CD4-positive, alpha-beta T cell treated with Interferon gamma for 1 hour (primary cell): ENCODE results near the gene NUDCD2.
"Not testable (repeated sequence)": the region's sequence is repeated elsewhere in the genome, so short reads cannot be mapped to it uniquely, and the experiment has no call there.

Experiments used
- DNase-seq: peaks from one replicate; pipeline ENCODE4 v3.0.0-alpha.2; 2020

The NUDCD2 gene

DNA sequence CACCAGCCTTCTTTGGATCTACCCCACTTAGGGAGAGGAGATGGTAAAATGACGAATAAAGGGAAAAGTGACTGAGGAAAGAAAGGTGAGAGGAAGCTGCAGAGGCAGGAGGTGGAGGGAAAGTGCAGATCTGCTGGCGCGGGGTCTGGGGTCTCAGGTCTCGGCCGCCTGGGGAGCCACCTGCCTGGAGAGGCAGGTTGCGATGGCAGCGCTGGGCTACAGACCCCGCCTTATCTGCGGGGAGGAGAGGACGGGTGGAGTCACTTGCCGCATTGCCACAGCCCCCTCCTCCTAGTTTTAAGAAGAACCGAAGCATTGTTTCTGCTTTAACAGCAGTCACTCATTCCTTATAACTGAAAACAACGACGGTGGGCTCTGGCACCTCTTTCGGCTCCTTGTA, 44.2 kb downstream of the NUDCD2 start:
- not testable (repeated sequence) for DNase-seq

GRCh38 chr5:163410505-163410904, 49.4 kb downstream of the NUDCD2 start:
- no peak for DNase-seq

GRCh38 chr5:163409384-163409783, 50.5 kb downstream of the NUDCD2 start:
- no peak for DNase-seq

GRCh38 chr5:163408311-163408923, 51.5 kb downstream of the NUDCD2 start:
- peak; percentile 45 for DNase-seq

GRCh38 chr5:163407034-163407655, 52.8 kb downstream of the NUDCD2 start:
- DNase-seq: no peak

DNA sequence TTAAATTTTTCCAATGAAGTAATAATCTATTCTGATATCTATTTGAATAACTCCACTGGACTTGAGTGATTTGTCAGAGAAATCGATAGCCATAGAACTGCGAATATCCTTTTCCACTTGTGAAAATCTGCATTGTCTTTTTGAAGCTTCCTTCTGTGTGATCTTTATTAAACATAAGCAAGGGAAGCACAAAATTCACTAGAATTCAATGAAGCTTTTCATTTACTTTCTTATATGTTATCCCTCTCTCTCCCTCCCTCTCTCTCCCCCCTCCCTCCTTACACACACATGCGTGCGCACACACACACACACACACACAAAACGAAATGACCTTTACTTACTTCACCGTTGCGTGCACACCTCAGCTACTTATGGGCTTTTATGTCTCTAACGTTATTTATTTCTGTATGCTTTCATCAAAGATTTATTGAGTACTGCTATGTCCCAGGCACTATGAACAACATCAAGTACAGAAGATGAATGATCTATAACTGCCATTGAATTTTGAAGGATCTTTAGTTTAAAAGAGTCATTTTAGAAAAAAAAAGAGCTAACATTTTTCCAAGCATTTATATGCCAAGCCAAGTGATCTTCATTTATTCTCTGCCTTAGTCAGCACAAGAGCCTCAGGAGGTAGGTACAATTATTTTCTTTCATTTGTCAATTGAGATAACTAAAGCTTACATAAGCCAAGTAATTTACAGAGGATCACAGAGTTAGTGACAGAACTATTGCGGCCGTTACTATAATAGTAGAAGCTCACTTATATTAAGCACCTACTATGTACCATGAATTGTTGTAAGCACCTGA, 55.3 kb downstream of the NUDCD2 start:
- no peak for DNase-seq

DNA sequence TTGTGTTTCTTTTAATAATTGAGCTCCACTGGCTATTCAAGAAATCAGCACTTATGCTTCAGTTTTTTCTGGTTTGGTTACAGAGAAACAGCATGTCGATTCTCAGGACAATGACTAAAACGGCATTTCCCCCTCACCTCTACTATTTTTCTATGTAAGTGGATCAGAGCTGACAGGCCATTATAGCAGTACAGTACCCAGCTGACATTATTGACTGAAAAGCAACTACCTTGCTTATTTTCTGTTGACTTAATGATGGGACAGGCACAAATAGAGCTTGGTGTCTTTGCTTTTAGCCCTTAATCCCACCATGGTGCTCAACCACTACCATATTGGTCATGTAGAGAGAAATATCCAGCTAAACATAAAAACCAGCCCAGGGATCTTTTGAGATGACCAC, 57.9 kb downstream of the NUDCD2 start:
- no peak for DNase-seq

- DNase-seq: no peak
Observed at GRCh38 chr5:163401271-163401670, 58.6 kb downstream of the NUDCD2 start.

- DNase-seq: no peak
Observed at GRCh38 chr5:163399923-163400322, 60.0 kb downstream of the NUDCD2 start.

DNA sequence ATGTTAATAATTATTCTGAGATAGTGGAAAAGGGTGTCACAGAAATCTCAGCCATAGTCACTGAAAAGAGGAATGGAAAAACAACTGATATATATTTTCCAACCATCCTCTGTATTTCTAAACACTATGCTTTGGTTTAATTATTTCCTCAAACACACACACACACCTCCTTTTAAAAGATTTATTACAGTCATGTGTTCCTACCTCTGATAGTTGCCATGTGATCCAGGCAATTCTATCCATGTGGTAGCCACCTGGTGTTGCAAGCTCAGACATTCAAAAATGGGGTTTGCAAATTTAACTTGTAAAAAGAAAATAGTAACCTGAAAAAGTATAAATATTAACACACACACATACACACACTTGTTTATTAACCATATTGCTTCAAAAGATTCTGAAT, 62.5 kb downstream of the NUDCD2 start:
- no peak for DNase-seq

- DNase-seq: peak; percentile 18
Observed at GRCh38 chr5:163396818-163397340, 63.0 kb downstream of the NUDCD2 start.
